Spleen (tissue), 11 donors: Measurements from ENCODE around the gene LRSAM1. TPM values are rescaled to one million over a fixed set of nuclear protein-coding genes. Genes with fewer than 3 reads are reported as not detected.

ENCODE experiments used
- DNase-seq: peaks from one replicate; pipeline ENCODE4 v3.0.0-alpha.2; 2020
- H3K27ac ChIP-seq, 8 donors: fragments of 200-600 bp; sonication (generic) in 7 of 8; 1 replicate in 4 of 8; 2 replicates in 4 of 8; pipeline versions ENCODE4 v1.5.0 to v1.8.0; 2016 to 2021; ENCODE audit warnings: inconsistent platforms in 4 of 8, mild to moderate bottlenecking in 4 of 8, moderate library complexity in 1 of 8
- H3K27me3 ChIP-seq, 7 donors: fragments of 200-600 bp; sonication (generic) in 6 of 7; replicated peaks in 1 of 7; 1 replicate in 4 of 7; 2 replicates in 3 of 7; pipeline versions ENCODE4 v1.5.0 to v1.8.0; 2016 to 2021; ENCODE audit warnings: inconsistent platforms in 3 of 7, mild to moderate bottlenecking in 1 of 7
- H3K36me3 ChIP-seq, 6 donors: fragments of 200-600 bp; sonication (generic) in 5 of 6; 1 replicate in 4 of 6; 2 replicates in 2 of 6; pipeline versions ENCODE4 v1.5.0 to v1.8.0; 2016 to 2021; ENCODE audit warnings: inconsistent platforms in 2 of 6
- H3K4me1 ChIP-seq, 6 donors: fragments of 200-600 bp; sonication (generic) in 5 of 6; 1 replicate in 3 of 6; 2 replicates in 3 of 6; pipeline versions ENCODE4 v1.5.0 to v1.8.0; 2016 to 2021; ENCODE audit warnings: inconsistent platforms in 3 of 6
- H3K4me3 ChIP-seq, 8 donors: fragments of 200-600 bp; sonication (generic) in 7 of 8; 1 replicate in 4 of 8; 2 replicates in 4 of 8; pipeline versions ENCODE4 v1.5.0 to v1.8.0; 2016 to 2021; ENCODE audit warnings: inconsistent platforms in 4 of 8, mild to moderate bottlenecking in 4 of 8, moderate library complexity in 2 of 8
- H3K9me3 ChIP-seq, 8 donors: fragments of 200-600 bp; sonication (generic) in 7 of 8; 1 replicate in 4 of 8; 2 replicates in 4 of 8; pipeline versions ENCODE4 v1.5.0 to v1.8.0; 2016 to 2021; ENCODE audit warnings: inconsistent platforms in 4 of 8
- POLR2A ChIP-seq, 3 donors: fragments of 450-650 bp; IDR thresholded peaks; one replicate each; pipeline ENCODE4 v1.5.1; 2017; ENCODE audit warnings: antibody characterized with exemption in 3 of 3, mild to moderate bottlenecking in 1 of 3
- POLR2AphosphoS5 ChIP-seq, 3 donors: sonication (generic); formaldehyde crosslinking; IDR thresholded peaks; one replicate each; pipeline ENCODE4 v1.5.1; 2017; ENCODE audit warnings: antibody characterized with exemption in 3 of 3
- WGBS, 5 donors: extraction: QIAGEN DNeasy Blood & Tissue Kit in 3 of 5; methylation state at CpG; one replicate each; pipeline versions ENCODE4 v1.1.5 to v1.1.7; 2013 to 2018; 5-methylcytosine and 5-hydroxymethylcytosine counted together
- intact Hi-C: fragments of 100-400 bp; cut with DNase I; formaldehyde crosslinking; loops from one replicate; pipeline ENCODE4 v1.15.0; 2023; ENCODE audit warnings: low total_unique reads
- polyA plus RNA-seq, 3 donors: library from polyadenylated mRNA; stranded (reverse); fragments of 200-250 nt; gene quantifications; one replicate each; pipeline ENCODE4 v1.2.1, GENCODE V29; 2013
- total RNA-seq, 7 donors: library from RNA; depleted of rRNA in 3 of 7; stranded (reverse); fragments of >200 nt in 3 of 7; fragmentation: NEBNext Ultra II Directional in 4 of 7; extraction: Animal tissue kit (Norgen Biotek cat#: 25700) in 4 of 7; gene quantifications; one replicate each; pipeline versions ENCODE4 v1.1.0 to v1.2.1, GENCODE V29; 2016 to 2021
- TF ChIP-seq, protein P1 (sequence below), 11 experiments: fragments of 200-600 bp in 7 of 11; fragments of 450-650 bp in 4 of 11; sonication (generic) in 4 of 11; IDR thresholded peaks in 8 of 11; conservative IDR thresholded peaks in 3 of 11; 1 replicate in 7 of 11; 2 replicates in 4 of 11; pipeline versions ENCODE4 v1.4.0 to v1.8.0; 2016 to 2021; ENCODE audit warnings: antibody characterized with exemption in 11 of 11, inconsistent platforms in 4 of 11, mild to moderate bottlenecking in 1 of 11
- donor health status: healthy with polysubstance abuse.
- donor health status: DM: no; HTN: no; CAD: no; lungs with moderate emphysema.
- donor health status: DM: no; HTN: no; CAD: no.
- donor health status: Bipolar disorder and iron deficiency.
- donor health status: healthy.
- donor health status: DM: no; HTN: no; CAD: no.
- donor health status: DM: yes; HTN: yes; CAD: no.

LRSAM1 gene
- total and polyA plus RNA-seq, 10 donors, result 13.5 to 32.1 (median 25.1) TPM

DNA sequence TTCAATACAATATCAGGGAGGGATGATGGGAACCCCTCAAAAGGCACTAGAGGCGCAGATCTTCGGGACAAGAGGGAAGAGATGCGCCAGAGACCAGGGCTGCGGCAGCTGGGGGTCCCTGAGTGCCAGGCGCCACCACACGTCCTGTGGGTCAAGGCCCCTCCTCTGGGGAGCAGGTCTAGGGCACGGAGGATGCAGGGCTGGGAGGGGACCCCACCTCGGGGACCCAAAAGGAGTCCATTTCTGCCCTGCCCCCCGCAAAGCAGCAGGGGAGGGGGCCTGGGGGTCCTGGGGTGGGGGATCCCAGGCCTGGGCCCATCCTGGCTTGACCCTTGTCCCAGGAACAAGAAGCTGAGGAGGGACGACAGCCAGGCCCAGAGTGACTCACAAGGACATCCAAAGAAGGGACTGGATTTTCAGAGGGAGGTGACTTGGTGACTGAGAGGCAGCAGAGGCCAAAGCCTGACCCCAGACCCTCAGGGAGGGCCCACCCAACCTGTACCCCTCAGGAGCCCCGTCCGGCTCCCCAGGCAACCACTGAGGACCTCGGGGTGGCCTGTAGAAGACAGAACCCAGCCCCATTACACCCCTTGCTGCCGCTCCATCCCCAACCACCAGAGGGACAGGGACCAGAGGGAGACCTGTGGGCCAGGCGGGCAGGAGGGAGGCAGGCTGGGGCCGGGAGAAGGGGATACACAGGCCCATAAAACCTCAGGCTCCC is 54.2 kb downstream of the LRSAM1 start:
- Histone ChIP-seq H3K27ac (peak overlapping the region in 2 of 8 donors; percentile 24 to 27), H3K4me1 (peaks cover 0 to 27% (median 10%) of the 10 kb centered on the region in 6 donors), H3K27me3 (no peaks in the 10 kb centered on the region), H3K36me3 (peaks cover 0 to 85% (median 26%) of the 10 kb centered on the region in 6 donors), H3K9me3 (no peaks in the 10 kb centered on the region), H3K4me3 (no peak overlapping the region)
- TF ChIP-seq POLR2A (IDR thresholded peaks at IDR 0.05) (no peak), POLR2AphosphoS5 (IDR thresholded peaks at IDR 0.05) (no peak)
- TF ChIP-seq, protein P1, sequence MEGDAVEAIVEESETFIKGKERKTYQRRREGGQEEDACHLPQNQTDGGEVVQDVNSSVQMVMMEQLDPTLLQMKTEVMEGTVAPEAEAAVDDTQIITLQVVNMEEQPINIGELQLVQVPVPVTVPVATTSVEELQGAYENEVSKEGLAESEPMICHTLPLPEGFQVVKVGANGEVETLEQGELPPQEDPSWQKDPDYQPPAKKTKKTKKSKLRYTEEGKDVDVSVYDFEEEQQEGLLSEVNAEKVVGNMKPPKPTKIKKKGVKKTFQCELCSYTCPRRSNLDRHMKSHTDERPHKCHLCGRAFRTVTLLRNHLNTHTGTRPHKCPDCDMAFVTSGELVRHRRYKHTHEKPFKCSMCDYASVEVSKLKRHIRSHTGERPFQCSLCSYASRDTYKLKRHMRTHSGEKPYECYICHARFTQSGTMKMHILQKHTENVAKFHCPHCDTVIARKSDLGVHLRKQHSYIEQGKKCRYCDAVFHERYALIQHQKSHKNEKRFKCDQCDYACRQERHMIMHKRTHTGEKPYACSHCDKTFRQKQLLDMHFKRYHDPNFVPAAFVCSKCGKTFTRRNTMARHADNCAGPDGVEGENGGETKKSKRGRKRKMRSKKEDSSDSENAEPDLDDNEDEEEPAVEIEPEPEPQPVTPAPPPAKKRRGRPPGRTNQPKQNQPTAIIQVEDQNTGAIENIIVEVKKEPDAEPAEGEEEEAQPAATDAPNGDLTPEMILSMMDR (IDR thresholded peaks at IDR 0.05 in 8 of 11, conservative IDR thresholded peaks at IDR 0.05 in 3 of 11), result peak in 8 of 11 experiments; percentile 19 to 53 (median 42)
- DNase-seq, result no peak
- intact Hi-C loops, result loop anchor here (10.0 kb wide), 1 partner anchor 219 kb away; no protein-coding TSS in a partner anchor
- WGBS, 5 donors, result 72 to 80% (median 76%) methylated on average over 13 to 16 of the region's 16 CpGs

DNA sequence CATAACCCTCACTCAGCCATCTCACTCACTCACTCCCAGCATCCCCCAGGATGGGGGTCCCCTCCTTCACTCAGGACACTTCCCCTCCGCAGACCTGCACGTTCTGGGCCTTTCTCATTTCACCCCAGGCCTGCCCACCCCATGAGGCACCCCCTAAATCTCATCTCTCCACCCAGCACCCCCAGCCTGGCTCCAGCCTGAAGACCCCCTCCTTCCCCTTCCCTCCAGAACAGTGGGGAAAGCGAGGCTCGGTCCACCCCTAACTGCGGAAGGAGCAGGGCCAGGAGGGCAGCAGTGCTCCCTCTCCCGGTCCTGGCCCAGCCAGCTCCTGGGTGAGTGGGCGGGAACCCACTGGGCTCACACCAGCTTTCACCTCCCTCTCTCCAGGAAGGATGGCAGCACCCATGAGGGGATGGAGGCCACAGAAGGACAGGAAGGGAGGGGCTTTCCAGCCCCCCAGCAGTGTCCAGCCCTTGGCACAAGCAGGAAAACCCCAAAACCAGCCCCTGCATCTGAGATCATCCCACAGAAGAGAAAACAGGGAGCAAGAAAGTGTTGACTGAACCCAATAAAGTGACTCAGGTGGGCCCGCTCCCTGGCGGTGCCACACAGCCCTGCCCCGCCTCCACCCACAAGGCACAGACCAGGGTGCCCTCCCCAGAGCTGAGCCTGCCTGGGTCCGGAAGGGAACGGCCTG is 55.0 kb downstream of the LRSAM1 start:
- H3K27me3 ChIP-seq, result no peaks in the 10 kb centered on the region
- DNase-seq, result no peak
- TF ChIP-seq POLR2A (IDR thresholded peaks at IDR 0.05), result no peak
- TF ChIP-seq, protein P1 (IDR thresholded peaks at IDR 0.05 in 8 of 11, conservative IDR thresholded peaks at IDR 0.05 in 3 of 11), result peak in 1 of 11 experiments; percentile 6
- no peaks in the 10 kb centered on the region for H3K9me3 ChIP-seq
- H3K4me1 ChIP-seq, result peaks cover 0 to 27% (median 10%) of the 10 kb centered on the region in 6 donors
- intact Hi-C loops, result loop anchor here (10.0 kb wide), 1 partner anchor 219 kb away; no protein-coding TSS in a partner anchor
- WGBS, 5 donors, result 85 to 92% (median 89%) methylated on average over 7 to 12 of the region's 12 CpGs
- peaks cover 0 to 78% (median 26%) of the 10 kb centered on the region in 6 donors for H3K36me3 ChIP-seq
- H3K27ac ChIP-seq, result peak overlapping the region in 2 of 8 donors; percentile 24 to 27
- H3K4me3 ChIP-seq, result no peak overlapping the region

DNA sequence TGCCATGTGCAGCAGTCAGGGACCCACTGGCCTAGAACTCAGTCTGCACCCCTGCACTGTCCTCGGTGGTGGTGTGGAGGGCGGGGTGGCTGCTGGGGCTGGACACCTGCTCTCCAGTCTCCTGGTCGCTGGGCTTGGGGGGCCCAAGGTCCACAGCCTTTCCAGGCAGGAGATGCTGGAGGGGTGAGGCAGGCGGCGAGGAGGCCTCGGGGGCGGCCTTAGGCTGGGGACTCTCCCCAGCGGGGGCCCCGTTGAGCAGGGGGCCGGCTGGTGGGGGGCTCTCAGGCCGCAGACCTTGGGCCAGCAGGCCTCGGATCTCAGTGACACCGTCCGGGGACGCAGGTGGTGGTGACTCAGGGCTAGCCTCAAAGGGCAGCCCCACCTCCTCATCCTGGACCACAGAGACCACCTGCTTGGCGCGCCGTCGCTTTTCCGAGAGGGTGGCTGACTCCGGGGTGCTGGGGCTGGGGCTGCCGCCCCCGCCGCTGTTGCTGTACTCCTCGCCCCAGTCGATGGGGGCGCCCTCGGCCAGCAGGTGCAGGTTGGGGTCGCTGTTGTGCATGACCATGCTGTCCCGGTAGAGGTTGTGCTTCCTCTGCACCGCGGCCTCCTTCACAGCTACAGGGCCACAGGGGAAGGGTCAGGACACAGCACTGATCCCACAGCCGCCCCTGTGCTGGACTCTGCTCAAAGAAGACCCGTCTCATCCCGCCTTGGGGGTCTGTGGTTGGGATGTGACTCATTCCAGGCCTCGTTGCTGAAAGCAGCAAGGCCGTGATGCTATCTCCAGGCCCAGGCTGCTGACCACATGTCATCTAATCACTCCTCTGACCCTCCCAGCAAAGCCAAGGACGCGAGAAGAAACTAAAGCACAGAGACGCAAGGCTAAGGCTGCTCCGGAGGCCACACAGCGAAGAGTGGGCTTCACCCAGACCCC is 55.8 kb downstream of the LRSAM1 start:
- H3K4me1 ChIP-seq, result peaks cover 0 to 27% (median 10%) of the 10 kb centered on the region in 6 donors
- H3K9me3 ChIP-seq, result no peaks in the 10 kb centered on the region
- WGBS, 5 donors, result 77 to 89% (median 85%) methylated on average over 11 to 42 of the region's 42 CpGs
- TF ChIP-seq, protein P1 (IDR thresholded peaks at IDR 0.05 in 8 of 11, conservative IDR thresholded peaks at IDR 0.05 in 3 of 11), result no peak
- TF ChIP-seq POLR2A (IDR thresholded peaks at IDR 0.05) (no peak), POLR2AphosphoS5 (IDR thresholded peaks at IDR 0.05) (peak in 1 of 3 donors; percentile 49)
- H3K27me3 ChIP-seq, result no peaks in the 10 kb centered on the region
- peak overlapping the region in 2 of 8 donors; percentile 24 to 27 for H3K27ac ChIP-seq
- peaks cover 0 to 70% (median 26%) of the 10 kb centered on the region in 6 donors for H3K36me3 ChIP-seq
- DNase-seq, result no peak
- intact Hi-C loops, result loop anchor here (10.0 kb wide), 1 partner anchor 218 kb away; no protein-coding TSS in a partner anchor
- no peak overlapping the region for H3K4me3 ChIP-seq
